IPS DF 4.7 (cell line): ENCODE results near the gene ADAM23.

Source experiments
- DNase-seq: peaks from one replicate; pipeline ENCODE4 v3.0.0-alpha.2; 2013; ENCODE audit warnings: low spot score; ENCODE audit errors: extremely low read depth

The ADAM23 gene

GRCh38 chr2:206635015-206635414 is 191.7 kb downstream of the ADAM23 start:
- DNase-seq = no peak

- DNase-seq = no peak
Observed at GRCh38 chr2:206639636-206640035, 196.3 kb downstream of the ADAM23 start.

- DNase-seq = no peak
Observed at GRCh38 chr2:206641226-206641625, 197.9 kb downstream of the ADAM23 start.

GRCh38 chr2:206642075-206643025 is 199.0 kb downstream of the ADAM23 start, which contains the start of gene FAM237A:
TSS of gene FAM237A (plus strand) at chr2:206642487. CDS start at chr2:206644237, 1,750 bp downstream.
- DNase-seq = peak; percentile 51

GRCh38 chr2:206647985-206648384 is 204.7 kb downstream of the ADAM23 start:
- DNase-seq = no peak

GRCh38 chr2:206657087-206657486 is 213.8 kb downstream of the ADAM23 start:
- no peak for DNase-seq

GRCh38 chr2:206665251-206665650 is 221.9 kb downstream of the ADAM23 start:
- no peak for DNase-seq
